ENCODE data around the gene SOCS2.

GRCh38 chr12:93614917-93615596 lies 42.6 kb downstream of the SOCS2 start:
- TF ChIP-seq, protein P1, sequence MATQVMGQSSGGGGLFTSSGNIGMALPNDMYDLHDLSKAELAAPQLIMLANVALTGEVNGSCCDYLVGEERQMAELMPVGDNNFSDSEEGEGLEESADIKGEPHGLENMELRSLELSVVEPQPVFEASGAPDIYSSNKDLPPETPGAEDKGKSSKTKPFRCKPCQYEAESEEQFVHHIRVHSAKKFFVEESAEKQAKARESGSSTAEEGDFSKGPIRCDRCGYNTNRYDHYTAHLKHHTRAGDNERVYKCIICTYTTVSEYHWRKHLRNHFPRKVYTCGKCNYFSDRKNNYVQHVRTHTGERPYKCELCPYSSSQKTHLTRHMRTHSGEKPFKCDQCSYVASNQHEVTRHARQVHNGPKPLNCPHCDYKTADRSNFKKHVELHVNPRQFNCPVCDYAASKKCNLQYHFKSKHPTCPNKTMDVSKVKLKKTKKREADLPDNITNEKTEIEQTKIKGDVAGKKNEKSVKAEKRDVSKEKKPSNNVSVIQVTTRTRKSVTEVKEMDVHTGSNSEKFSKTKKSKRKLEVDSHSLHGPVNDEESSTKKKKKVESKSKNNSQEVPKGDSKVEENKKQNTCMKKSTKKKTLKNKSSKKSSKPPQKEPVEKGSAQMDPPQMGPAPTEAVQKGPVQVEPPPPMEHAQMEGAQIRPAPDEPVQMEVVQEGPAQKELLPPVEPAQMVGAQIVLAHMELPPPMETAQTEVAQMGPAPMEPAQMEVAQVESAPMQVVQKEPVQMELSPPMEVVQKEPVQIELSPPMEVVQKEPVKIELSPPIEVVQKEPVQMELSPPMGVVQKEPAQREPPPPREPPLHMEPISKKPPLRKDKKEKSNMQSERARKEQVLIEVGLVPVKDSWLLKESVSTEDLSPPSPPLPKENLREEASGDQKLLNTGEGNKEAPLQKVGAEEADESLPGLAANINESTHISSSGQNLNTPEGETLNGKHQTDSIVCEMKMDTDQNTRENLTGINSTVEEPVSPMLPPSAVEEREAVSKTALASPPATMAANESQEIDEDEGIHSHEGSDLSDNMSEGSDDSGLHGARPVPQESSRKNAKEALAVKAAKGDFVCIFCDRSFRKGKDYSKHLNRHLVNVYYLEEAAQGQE (IDR thresholded peaks at IDR 0.05), result no peak
- TF ChIP-seq CTCF (IDR thresholded peaks at IDR 0.05) (no peak), POLR2AphosphoS2 (conservative IDR thresholded peaks at IDR 0.05; ENCODE audit: low read length) (no peak)
